Adrenal gland (tissue), 5 donors: Measurements from ENCODE around the gene HCAR3.
"Not testable (repeated sequence)": the region's sequence is repeated elsewhere in the genome, so short reads cannot be mapped to it uniquely, and the experiment has no call there.

Experiments used
- POLR2A ChIP-seq, 2 donors: fragments of 450-650 bp; IDR thresholded peaks; one replicate each; pipeline ENCODE4 v1.6.1; 2017; ENCODE audit warnings: antibody characterized with exemption in 2 of 2, mild to moderate bottlenecking in 2 of 2, moderate library complexity in 1 of 2
- TF ChIP-seq, protein P1 (sequence below), 6 experiments: fragments of 450-650 bp in 4 of 6; fragments of 200-600 bp in 2 of 6; sonication (generic) in 1 of 6; IDR thresholded peaks; 1 replicate in 5 of 6; 2 replicates in 1 of 6; pipeline versions ENCODE4 v1.5.1 to v1.8.0; 2016 to 2021; ENCODE audit warnings: antibody characterized with exemption in 6 of 6, mild to moderate bottlenecking in 2 of 6, moderate library complexity in 1 of 6
- donor health status: DM: no; HTN: no; CAD: no.

DNA sequence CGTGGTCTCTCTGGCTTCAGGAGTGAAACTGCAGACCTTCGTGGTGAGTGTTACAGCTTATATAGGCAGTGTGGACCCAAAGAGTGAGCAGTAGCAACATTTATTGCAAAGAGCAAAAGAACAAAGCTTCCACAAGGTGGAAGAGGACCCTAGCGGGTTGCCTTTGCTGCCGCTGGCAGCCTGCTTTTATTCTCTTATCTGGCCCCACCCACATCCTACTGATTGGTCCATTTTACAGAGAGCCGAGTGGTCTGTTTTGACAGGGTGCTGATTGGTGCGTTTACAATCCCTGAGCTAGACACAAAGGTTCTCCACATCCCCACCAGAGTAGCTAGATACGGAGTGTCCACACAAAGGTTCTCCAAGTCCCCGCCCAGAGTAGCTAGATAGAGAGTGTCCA, 40.6 kb downstream of the HCAR3 start:
- TF ChIP-seq, protein P1, sequence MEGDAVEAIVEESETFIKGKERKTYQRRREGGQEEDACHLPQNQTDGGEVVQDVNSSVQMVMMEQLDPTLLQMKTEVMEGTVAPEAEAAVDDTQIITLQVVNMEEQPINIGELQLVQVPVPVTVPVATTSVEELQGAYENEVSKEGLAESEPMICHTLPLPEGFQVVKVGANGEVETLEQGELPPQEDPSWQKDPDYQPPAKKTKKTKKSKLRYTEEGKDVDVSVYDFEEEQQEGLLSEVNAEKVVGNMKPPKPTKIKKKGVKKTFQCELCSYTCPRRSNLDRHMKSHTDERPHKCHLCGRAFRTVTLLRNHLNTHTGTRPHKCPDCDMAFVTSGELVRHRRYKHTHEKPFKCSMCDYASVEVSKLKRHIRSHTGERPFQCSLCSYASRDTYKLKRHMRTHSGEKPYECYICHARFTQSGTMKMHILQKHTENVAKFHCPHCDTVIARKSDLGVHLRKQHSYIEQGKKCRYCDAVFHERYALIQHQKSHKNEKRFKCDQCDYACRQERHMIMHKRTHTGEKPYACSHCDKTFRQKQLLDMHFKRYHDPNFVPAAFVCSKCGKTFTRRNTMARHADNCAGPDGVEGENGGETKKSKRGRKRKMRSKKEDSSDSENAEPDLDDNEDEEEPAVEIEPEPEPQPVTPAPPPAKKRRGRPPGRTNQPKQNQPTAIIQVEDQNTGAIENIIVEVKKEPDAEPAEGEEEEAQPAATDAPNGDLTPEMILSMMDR (IDR thresholded peaks at IDR 0.05) = not testable (repeated sequence)
- TF ChIP-seq POLR2A (IDR thresholded peaks at IDR 0.05) = not testable (repeated sequence)
